Loucy (cell line): ENCODE data around the gene PJVK.

Experiments used
- H2AFZ ChIP-seq: fragments of 200-600 bp; sonication (generic); 2 replicates; pipeline ENCODE4 v1.6.0; 2016; ENCODE audit warnings: antibody characterized with exemption, mild to moderate bottlenecking, low read length, moderate library complexity
- H3F3A ChIP-seq: fragments of 200-600 bp; 2 replicates; pipeline ENCODE4 v1.6.0; 2016; ENCODE audit warnings: antibody characterized with exemption, low read depth, mild to moderate bottlenecking
- H3K27me3 ChIP-seq: fragments of 200-600 bp; sonication (generic); 2 replicates; pipeline ENCODE4 v1.6.1; 2014; ENCODE audit warnings: low read length, mild to moderate bottlenecking; ENCODE audit not compliant: insufficient read depth, poor library complexity, severe bottlenecking
- H3K36me3 ChIP-seq: fragments of 200-600 bp; sonication (generic); 2 replicates; pipeline ENCODE4 v1.6.1; 2016; ENCODE audit warnings: low read length; ENCODE audit not compliant: insufficient read depth
- H3K4me1 ChIP-seq: fragments of 200-600 bp; sonication (generic); 2 replicates; pipeline ENCODE4 v1.5.1; 2014; ENCODE audit warnings: low read length, mild to moderate bottlenecking; ENCODE audit not compliant: insufficient read depth, poor library complexity, severe bottlenecking
- H3K4me2 ChIP-seq: fragments of 200-600 bp; sonication (generic); 2 replicates; pipeline ENCODE4 v1.6.0; 2014; ENCODE audit warnings: antibody characterized with exemption, low read length, low read depth, mild to moderate bottlenecking; ENCODE audit not compliant: poor library complexity, severe bottlenecking
- H3K4me3 ChIP-seq: fragments of 200-600 bp; sonication (generic); 2 replicates; pipeline ENCODE4 v1.5.1; 2014; ENCODE audit warnings: low read length, mild to moderate bottlenecking, mixed read lengths; ENCODE audit not compliant: poor library complexity, severe bottlenecking
- H3K79me2 ChIP-seq: fragments of 200-600 bp; sonication (generic); 2 replicates; pipeline ENCODE4 v1.6.1; 2014; ENCODE audit warnings: low read length; ENCODE audit not compliant: insufficient read depth
- H3K9ac ChIP-seq: fragments of 200-600 bp; sonication (generic); 2 replicates; pipeline ENCODE4 v1.6.0; 2014; ENCODE audit warnings: mild to moderate bottlenecking, low read depth, low read length, moderate library complexity; ENCODE audit not compliant: poor library complexity, severe bottlenecking
- H3K9me2 ChIP-seq: fragments of 200-600 bp; sonication (generic); replicated peaks from 2 replicates; pipeline ENCODE4 v1.6.1; 2016; ENCODE audit warnings: low read depth, low read length, mixed read lengths
- H3K9me3 ChIP-seq: fragments of 200-600 bp; sonication (generic); 2 replicates; pipeline ENCODE4 v1.6.1; 2014; ENCODE audit warnings: mild to moderate bottlenecking, antibody characterized with exemption, low read length, low read depth; ENCODE audit not compliant: insufficient read depth
- H4K20me1 ChIP-seq: fragments of 200-600 bp; sonication (generic); 2 replicates; pipeline ENCODE4 v1.6.0; 2014; ENCODE audit warnings: antibody characterized with exemption, low read length, mild to moderate bottlenecking; ENCODE audit not compliant: insufficient read depth, poor library complexity, severe bottlenecking
- CTCF ChIP-seq: fragments of 200-600 bp; sonication (generic); conservative IDR thresholded peaks from 2 replicates; pipeline ENCODE4 v1.5.1; 2014; ENCODE audit warnings: mild to moderate bottlenecking, antibody characterized with exemption, low read length
- EZH2phosphoT487 ChIP-seq: fragments of 200-600 bp; IDR thresholded peaks from 2 replicates; pipeline ENCODE4 v1.6.1; 2018; ENCODE audit warnings: antibody characterized with exemption, mild to moderate bottlenecking, moderate library complexity, borderline replicate concordance

PJVK gene

GRCh38 chr2:178417916-178418315 lies 33.3 kb upstream of the PJVK start:
- Histone ChIP-seq H3K4me1 (peaks cover 51% of the 10 kb centered on the region), H3K9ac (no peak overlapping the region), H3K9me2 (no peaks in the 10 kb centered on the region), H3K4me2 (peak overlapping the region; percentile 83), H3K9me3 (no peaks in the 10 kb centered on the region), H3F3A (no peaks in the 10 kb centered on the region; the same call in 1 of the 2 replicates), H3K27me3 (no peaks in the 10 kb centered on the region), H3K4me3 (no peak overlapping the region), H2AFZ (no peak overlapping the region), H3K79me2 (peaks cover 44% of the 10 kb centered on the region), H3K36me3 (no peaks in the 10 kb centered on the region), H4K20me1 (peaks cover 5% of the 10 kb centered on the region)
- TF ChIP-seq EZH2phosphoT487 (no peak), CTCF (no peak)

DNA sequence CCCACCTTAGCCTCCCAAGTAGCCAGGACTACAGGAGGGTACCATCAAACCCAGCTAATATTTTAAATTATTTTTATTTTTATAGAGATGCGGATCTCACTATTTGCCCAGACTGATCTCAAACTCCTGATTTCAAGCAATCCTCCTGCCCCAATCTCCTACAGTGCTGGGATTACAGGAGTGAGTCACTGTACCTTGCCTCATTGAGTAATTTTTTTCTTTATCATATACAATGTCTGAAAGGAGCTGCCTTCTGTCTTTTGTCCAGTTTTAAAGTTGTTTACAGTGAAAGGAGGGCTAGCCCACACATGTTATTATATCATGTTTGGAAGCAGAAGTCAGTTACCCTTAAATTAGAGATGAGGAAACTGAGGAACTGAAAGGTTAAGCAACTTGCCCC lies 32.8 kb upstream of the PJVK start:
- Histone ChIP-seq H3K4me3 (no peak overlapping the region), H3K79me2 (peaks cover 44% of the 10 kb centered on the region), H3F3A (no peaks in the 10 kb centered on the region; the same call in 1 of the 2 replicates), H3K4me1 (peaks cover 50% of the 10 kb centered on the region), H3K4me2 (peak overlapping the region; percentile 83), H2AFZ (no peak overlapping the region), H3K9me3 (no peaks in the 10 kb centered on the region), H3K36me3 (no peaks in the 10 kb centered on the region), H3K9me2 (no peaks in the 10 kb centered on the region), H3K27me3 (no peaks in the 10 kb centered on the region), H3K9ac (peak overlapping the region; percentile 30), H4K20me1 (peaks cover 5% of the 10 kb centered on the region)
- TF ChIP-seq EZH2phosphoT487 (no peak), CTCF (no peak)

DNA sequence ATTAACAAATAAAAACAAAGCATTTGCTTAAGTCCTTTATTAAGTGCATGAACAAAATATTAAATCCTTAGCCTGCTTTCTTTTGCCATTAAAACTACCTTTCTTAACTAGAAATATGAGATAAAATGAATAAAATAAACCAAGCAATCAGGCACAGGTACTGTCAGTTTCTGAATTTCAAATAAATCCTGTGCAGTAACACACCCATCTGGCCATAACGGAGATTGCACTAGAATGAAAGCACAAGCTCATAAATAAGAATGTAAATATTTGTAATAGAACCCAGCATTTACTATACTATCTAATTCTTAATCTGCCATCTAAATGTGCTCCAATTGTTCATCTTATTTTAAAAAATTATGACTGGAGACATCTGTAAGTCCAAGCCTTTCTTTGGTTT lies 32.1 kb upstream of the PJVK start:
- Histone ChIP-seq H3K36me3 (no peaks in the 10 kb centered on the region), H3K9ac (peak overlapping the region; percentile 30)
- TF ChIP-seq CTCF (peak; percentile 63), EZH2phosphoT487 (no peak)

More for the DNA sequence above, 32.1 kb upstream of the PJVK start:
- peak overlapping the region; percentile 83 for H3K4me2 ChIP-seq
- no peak overlapping the region for H2AFZ ChIP-seq
- no peaks in the 10 kb centered on the region for H3K27me3 ChIP-seq
- peaks cover 5% of the 10 kb centered on the region for H4K20me1 ChIP-seq
- H3K9me3 ChIP-seq = no peaks in the 10 kb centered on the region
- peaks cover 49% of the 10 kb centered on the region for H3K4me1 ChIP-seq
- H3F3A ChIP-seq = no peaks in the 10 kb centered on the region; the same call in 1 of the 2 replicates
- H3K9me2 ChIP-seq = no peaks in the 10 kb centered on the region
- H3K4me3 ChIP-seq = no peak overlapping the region
- peaks cover 42% of the 10 kb centered on the region for H3K79me2 ChIP-seq
